Gastrocnemius medialis (tissue), 4 donors: Measurements from ENCODE around the gene INSIG1. TPM values are rescaled to one million over a fixed set of nuclear protein-coding genes. Genes with fewer than 3 reads are reported as not detected.

Experiments used
- ATAC-seq, 2 donors: fragments of 150-250 bp; one replicate each; pipeline ENCODE4 v1.9.1; 2016
- DNase-seq, 2 donors: peaks; one replicate each; pipeline ENCODE4 v3.0.0-alpha.2; 2019
- H3K27ac ChIP-seq, 4 donors: fragments of 200-600 bp; sonication (generic); 1 replicate in 1 of 4; 2 replicates in 3 of 4; pipeline ENCODE4 v1.5.1; 2016 to 2018; ENCODE audit warnings: mild to moderate bottlenecking in 2 of 4, moderate library complexity in 1 of 4
- H3K27me3 ChIP-seq, 3 donors: fragments of 200-600 bp; sonication (generic) in 2 of 3; 1 replicate in 1 of 3; 2 replicates in 2 of 3; pipeline versions ENCODE4 v1.5.1 to v1.6.0; 2016 to 2019; ENCODE audit warnings: mild to moderate bottlenecking in 1 of 3, moderate library complexity in 1 of 3
- H3K36me3 ChIP-seq, 2 donors: fragments of 200-600 bp; sonication (generic) in 1 of 2; one replicate each; pipeline ENCODE4 v1.5.1; 2017 to 2018
- H3K4me1 ChIP-seq, 2 donors: fragments of 200-600 bp; sonication (generic) in 1 of 2; one replicate each; pipeline ENCODE4 v1.5.1; 2016 to 2017; ENCODE audit warnings: mild to moderate bottlenecking in 2 of 2
- H3K4me3 ChIP-seq, 4 donors: fragments of 200-600 bp; sonication (generic) in 3 of 4; 1 replicate in 1 of 4; 2 replicates in 3 of 4; pipeline ENCODE4 v1.5.1; 2016 to 2019; ENCODE audit warnings: mild to moderate bottlenecking in 2 of 4
- H3K9me3 ChIP-seq, 3 donors: fragments of 200-600 bp; sonication (generic) in 2 of 3; 1 replicate in 1 of 3; 2 replicates in 2 of 3; pipeline ENCODE4 v1.5.1; 2016 to 2019
- POLR2A ChIP-seq, 2 donors: fragments of 450-650 bp; IDR thresholded peaks; one replicate each; pipeline ENCODE4 v1.6.1; 2017; ENCODE audit warnings: antibody characterized with exemption in 2 of 2, mild to moderate bottlenecking in 2 of 2, moderate library complexity in 2 of 2
- in situ Hi-C, 4 donors: fragments of 200-750 bp; cut with MboI; loops; one replicate each; pipeline versions ENCODE4 v1.15.0 to v1.8.0; 2017; ENCODE audit warnings: low sequenced_read_pairs in 4 of 4
- intact Hi-C: fragments of 100-400 bp; cut with DNase I; formaldehyde crosslinking; loops from one replicate; pipeline ENCODE4 v1.15.1; 2023; ENCODE audit warnings: low total_unique reads
- total RNA-seq, 4 donors: library from RNA; depleted of rRNA; stranded (reverse); fragments of >200 nt; gene quantifications; one replicate each; pipeline versions ENCODE4 v1.1.0 to v1.2.3, GENCODE V29; 2016
- TF ChIP-seq, protein P1 (sequence below), 5 experiments: fragments of 450-650 bp in 3 of 5; fragments of 200-600 bp in 2 of 5; sonication (generic) in 2 of 5; IDR thresholded peaks in 4 of 5; conservative IDR thresholded peaks in 1 of 5; 1 replicate in 4 of 5; 2 replicates in 1 of 5; pipeline ENCODE4 v1.5.1; 2016 to 2019; ENCODE audit warnings: antibody characterized with exemption in 5 of 5, mild to moderate bottlenecking in 3 of 5, moderate library complexity in 3 of 5

The INSIG1 gene
- total RNA-seq, 4 donors from 2014 or later, result 11.1 to 15.9 (median 14.0) TPM

DNA sequence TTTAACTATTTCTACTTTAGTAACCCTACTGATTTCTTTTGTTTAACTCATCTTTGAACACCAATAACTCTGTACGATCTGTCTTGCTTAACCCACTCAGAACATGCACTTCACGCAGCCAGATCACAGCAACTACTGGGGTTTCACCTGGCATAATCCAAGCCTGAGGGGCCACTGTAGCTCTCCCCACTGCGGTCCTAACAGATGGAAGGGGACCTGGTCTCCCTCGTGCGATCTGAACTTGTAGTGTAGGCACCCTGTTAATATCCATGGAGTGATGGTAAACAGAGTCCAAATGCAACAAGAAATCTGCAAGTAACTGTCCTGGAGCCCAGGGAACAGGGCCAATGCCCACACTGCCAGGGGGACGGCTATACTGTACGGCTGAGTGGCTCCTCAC, 45.5 kb downstream of the INSIG1 start:
- no peak overlapping the region for H3K27ac ChIP-seq
- H3K27me3 ChIP-seq, result peaks cover 0 to 6% (median 4%) of the 10 kb centered on the region in 3 donors
- no peak for ATAC-seq

DNA sequence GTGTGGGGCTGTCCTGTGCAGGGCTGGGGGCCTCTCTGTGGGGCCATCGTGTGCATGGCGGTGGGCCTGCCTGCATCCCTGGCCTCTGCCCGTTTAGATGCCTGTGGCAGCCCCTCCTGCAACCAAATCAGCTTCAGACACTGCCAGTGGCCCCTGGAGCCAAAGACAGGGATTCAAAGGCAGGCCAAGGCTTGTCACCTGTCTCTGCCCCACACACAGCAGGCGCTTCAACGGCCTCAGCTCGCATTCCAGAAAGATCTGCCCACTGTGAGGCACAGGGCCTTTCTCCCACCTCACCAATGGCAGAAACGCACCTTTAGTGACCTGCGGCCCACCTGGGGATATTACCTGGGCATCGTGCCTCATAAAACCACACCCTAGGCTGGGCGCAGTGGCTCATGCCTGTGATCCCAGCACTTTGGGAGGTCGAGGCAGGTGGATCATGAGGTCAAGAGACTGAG, 46.0 kb downstream of the INSIG1 start:
- in situ Hi-C loops (loop anchor here in 3 of 4 donors (5.0 to 25.0 kb wide), 4 partner anchors 156 to 419 kb away; no protein-coding TSS in a partner anchor), intact Hi-C loops (no loop called here)
- DNase-seq (no peak), ATAC-seq (no peak)
- Histone ChIP-seq H3K9me3 (no peaks in the 10 kb centered on the region), H3K27me3 (peaks cover 0 to 7% (median 4%) of the 10 kb centered on the region in 3 donors), H3K4me3 (no peak overlapping the region), H3K36me3 (no peaks in the 10 kb centered on the region), H3K4me1 (peaks cover 0 to 4% of the 10 kb centered on the region in 2 donors), H3K27ac (no peak overlapping the region)
- no peak for TF ChIP-seq POLR2A (IDR thresholded peaks at IDR 0.05)
- TF ChIP-seq, protein P1, sequence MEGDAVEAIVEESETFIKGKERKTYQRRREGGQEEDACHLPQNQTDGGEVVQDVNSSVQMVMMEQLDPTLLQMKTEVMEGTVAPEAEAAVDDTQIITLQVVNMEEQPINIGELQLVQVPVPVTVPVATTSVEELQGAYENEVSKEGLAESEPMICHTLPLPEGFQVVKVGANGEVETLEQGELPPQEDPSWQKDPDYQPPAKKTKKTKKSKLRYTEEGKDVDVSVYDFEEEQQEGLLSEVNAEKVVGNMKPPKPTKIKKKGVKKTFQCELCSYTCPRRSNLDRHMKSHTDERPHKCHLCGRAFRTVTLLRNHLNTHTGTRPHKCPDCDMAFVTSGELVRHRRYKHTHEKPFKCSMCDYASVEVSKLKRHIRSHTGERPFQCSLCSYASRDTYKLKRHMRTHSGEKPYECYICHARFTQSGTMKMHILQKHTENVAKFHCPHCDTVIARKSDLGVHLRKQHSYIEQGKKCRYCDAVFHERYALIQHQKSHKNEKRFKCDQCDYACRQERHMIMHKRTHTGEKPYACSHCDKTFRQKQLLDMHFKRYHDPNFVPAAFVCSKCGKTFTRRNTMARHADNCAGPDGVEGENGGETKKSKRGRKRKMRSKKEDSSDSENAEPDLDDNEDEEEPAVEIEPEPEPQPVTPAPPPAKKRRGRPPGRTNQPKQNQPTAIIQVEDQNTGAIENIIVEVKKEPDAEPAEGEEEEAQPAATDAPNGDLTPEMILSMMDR (IDR thresholded peaks at IDR 0.05 in 4 of 5, conservative IDR thresholded peaks at IDR 0.05 in 1 of 5), result no peak

More for the DNA sequence above, 45.5 kb downstream of the INSIG1 start:
- in situ Hi-C loops, result loop anchor here in 3 of 4 donors (5.0 to 25.0 kb wide), 4 partner anchors 156 to 418 kb away; no protein-coding TSS in a partner anchor
- no peaks in the 10 kb centered on the region for H3K36me3 ChIP-seq
- DNase-seq, result no peak
- no peaks in the 10 kb centered on the region for H3K9me3 ChIP-seq
- intact Hi-C loops, result no loop called here
- no peak overlapping the region for H3K4me3 ChIP-seq
- no peak for TF ChIP-seq POLR2A (IDR thresholded peaks at IDR 0.05)
- TF ChIP-seq, protein P1 (IDR thresholded peaks at IDR 0.05 in 4 of 5, conservative IDR thresholded peaks at IDR 0.05 in 1 of 5), result no peak
- H3K4me1 ChIP-seq, result peaks cover 0 to 4% of the 10 kb centered on the region in 2 donors

GRCh38 chr7:155344270-155344617, 46.6 kb downstream of the INSIG1 start:
- H3K27ac ChIP-seq, result no peak overlapping the region
- ATAC-seq (no peak), DNase-seq (no peak)
- intact Hi-C loops, result no loop called here
- H3K9me3 ChIP-seq, result no peaks in the 10 kb centered on the region
- in situ Hi-C loops, result loop anchor here in 3 of 4 donors (5.0 to 25.0 kb wide), 4 partner anchors 157 to 419 kb away; no protein-coding TSS in a partner anchor
- peaks cover 0 to 4% of the 10 kb centered on the region in 2 donors for H3K4me1 ChIP-seq
- peaks cover 4 to 11% (median 5%) of the 10 kb centered on the region in 3 donors for H3K27me3 ChIP-seq
- TF ChIP-seq, protein P1 (IDR thresholded peaks at IDR 0.05 in 4 of 5, conservative IDR thresholded peaks at IDR 0.05 in 1 of 5), result no peak
- no peak for TF ChIP-seq POLR2A (IDR thresholded peaks at IDR 0.05)
- no peaks in the 10 kb centered on the region for H3K36me3 ChIP-seq
- H3K4me3 ChIP-seq, result peak overlapping the region in 1 of 4 donors; percentile 61

- Histone ChIP-seq H3K27me3 (peaks cover 8 to 11% (median 11%) of the 10 kb centered on the region in 3 donors), H3K36me3 (no peaks in the 10 kb centered on the region), H3K4me3 (peak overlapping the region; percentile 8 to 61 (median 38)), H3K27ac (no peak overlapping the region), H3K4me1 (peaks cover 0 to 4% of the 10 kb centered on the region in 2 donors), H3K9me3 (no peaks in the 10 kb centered on the region)
- peak; percentile 19 to 52 for DNase-seq
- ATAC-seq, result peak; percentile 95 to 100
- intact Hi-C loops (loop anchor here (1.0 to 5.0 kb wide), 3 partner anchors 155 to 433 kb away; no protein-coding TSS in a partner anchor), in situ Hi-C loops (loop anchor here in 3 of 4 donors (5.0 to 25.0 kb wide), 4 partner anchors 158 to 420 kb away; no protein-coding TSS in a partner anchor)
- TF ChIP-seq, protein P1 (IDR thresholded peaks at IDR 0.05 in 4 of 5, conservative IDR thresholded peaks at IDR 0.05 in 1 of 5), result peak; percentile 78 to 99 (median 93)
- no peak for TF ChIP-seq POLR2A (IDR thresholded peaks at IDR 0.05)
These were observed 47.1 kb downstream of the INSIG1 start for GRCh38 chr7:155344618-155345433.
